ENCODE measurements around the gene MYH13. TPM values are rescaled to one million over a fixed set of nuclear protein-coding genes. Genes with fewer than 3 reads are reported as not detected.

Gene MYH13
- total RNA-seq, 2 donors from 2014 or later = not detected

- Histone ChIP-seq H3K4me3 (no peak overlapping the region), H3K36me3 (replicated peaks in 1 of 2; ENCODE audit: insufficient read depth in 1 of 2, low read depth in 2 of 2) (no peaks in the 10 kb centered on the region), H3K27ac (no peak overlapping the region), H3K27me3 (no peaks in the 10 kb centered on the region), H3K9me3 (no peaks in the 10 kb centered on the region), H3K4me1 (no peaks in the 10 kb centered on the region)
- intact Hi-C loops (cut with DNase I) = no loop called here
- ATAC-seq (no peak), DNase-seq (no peak)
- no peak for TF ChIP-seq CTCF (IDR thresholded peaks at IDR 0.05)
- TF ChIP-seq POLR2A (IDR thresholded peaks at IDR 0.05) = no peak
- WGBS, 2 donors = 68 to 74% methylated on average over 9 of the region's 9 CpGs
These were observed 20.1 kb upstream of the MYH13 start for GRCh38 chr17:10392880-10393279.

- Histone ChIP-seq H3K4me3 (no peak overlapping the region), H3K27ac (no peak overlapping the region), H3K36me3 (replicated peaks in 1 of 2; ENCODE audit: insufficient read depth in 1 of 2, low read depth in 2 of 2) (no peaks in the 10 kb centered on the region), H3K27me3 (no peaks in the 10 kb centered on the region), H3K9me3 (no peaks in the 10 kb centered on the region), H3K4me1 (no peaks in the 10 kb centered on the region)
- TF ChIP-seq POLR2A (IDR thresholded peaks at IDR 0.05) (no peak), CTCF (IDR thresholded peaks at IDR 0.05) (no peak)
- ATAC-seq (no peak), DNase-seq (no peak)
- intact Hi-C loops (cut with DNase I) = no loop called here
- WGBS, 2 donors = 58 to 59% methylated on average over 6 of the region's 6 CpGs
These were observed 13.1 kb upstream of the MYH13 start for GRCh38 chr17:10385871-10386270.

- intact Hi-C loops (cut with DNase I) = no loop called here
- ATAC-seq = no peak
- H3K27ac ChIP-seq = no peak overlapping the region
- H3K36me3 ChIP-seq (replicated peaks in 1 of 2; ENCODE audit: insufficient read depth in 1 of 2, low read depth in 2 of 2) = no peaks in the 10 kb centered on the region
- 29 to 41% methylated on average over 8 of the region's 8 CpGs for WGBS, 2 donors
- no peaks in the 10 kb centered on the region for H3K4me1 ChIP-seq
- no peaks in the 10 kb centered on the region for H3K27me3 ChIP-seq
- no peaks in the 10 kb centered on the region for H3K9me3 ChIP-seq
- DNase-seq = no peak
- H3K4me3 ChIP-seq = no peak overlapping the region
- no peak for TF ChIP-seq CTCF (IDR thresholded peaks at IDR 0.05)
- TF ChIP-seq POLR2A (IDR thresholded peaks at IDR 0.05) = no peak
These were observed 11.4 kb upstream of the MYH13 start for GRCh38 chr17:10384175-10384574.

GRCh38 chr17:10380631-10381408, 8.0 kb upstream of the MYH13 start:
- no peaks in the 10 kb centered on the region for H3K9me3 ChIP-seq
- ATAC-seq (no peak), DNase-seq (no peak)
- TF ChIP-seq POLR2A (IDR thresholded peaks at IDR 0.05) (no peak), CTCF (IDR thresholded peaks at IDR 0.05) (no peak)
- 72% methylated on average over 3 of the region's 3 CpGs for WGBS, 2 donors
- H3K4me3 ChIP-seq = no peak overlapping the region
- no peak overlapping the region for H3K27ac ChIP-seq
- no peaks in the 10 kb centered on the region for H3K4me1 ChIP-seq
- H3K27me3 ChIP-seq = no peaks in the 10 kb centered on the region
- intact Hi-C loops (cut with DNase I) = no loop called here
- no peaks in the 10 kb centered on the region for H3K36me3 ChIP-seq (replicated peaks in 1 of 2; ENCODE audit: insufficient read depth in 1 of 2, low read depth in 2 of 2)

GRCh38 chr17:10370016-10370608, 2.7 kb downstream of the MYH13 start:
- no peak overlapping the region for H3K27ac ChIP-seq
- no peaks in the 10 kb centered on the region for H3K27me3 ChIP-seq
- H3K4me1 ChIP-seq = no peaks in the 10 kb centered on the region
- WGBS, 2 donors = 49 to 64% methylated on average over 7 of the region's 7 CpGs
- H3K4me3 ChIP-seq = no peak overlapping the region
- no peak for DNase-seq
- TF ChIP-seq POLR2A (IDR thresholded peaks at IDR 0.05) (no peak), CTCF (IDR thresholded peaks at IDR 0.05) (no peak)
- no peaks in the 10 kb centered on the region for H3K9me3 ChIP-seq
- no peak for ATAC-seq
- no peaks in the 10 kb centered on the region for H3K36me3 ChIP-seq (replicated peaks in 1 of 2; ENCODE audit: insufficient read depth in 1 of 2, low read depth in 2 of 2)
- intact Hi-C loops (cut with DNase I) = no loop called here

All from body of pancreas (tissue), 4 donors.